ENCODE measurements around the gene FHAD1.

DNA sequence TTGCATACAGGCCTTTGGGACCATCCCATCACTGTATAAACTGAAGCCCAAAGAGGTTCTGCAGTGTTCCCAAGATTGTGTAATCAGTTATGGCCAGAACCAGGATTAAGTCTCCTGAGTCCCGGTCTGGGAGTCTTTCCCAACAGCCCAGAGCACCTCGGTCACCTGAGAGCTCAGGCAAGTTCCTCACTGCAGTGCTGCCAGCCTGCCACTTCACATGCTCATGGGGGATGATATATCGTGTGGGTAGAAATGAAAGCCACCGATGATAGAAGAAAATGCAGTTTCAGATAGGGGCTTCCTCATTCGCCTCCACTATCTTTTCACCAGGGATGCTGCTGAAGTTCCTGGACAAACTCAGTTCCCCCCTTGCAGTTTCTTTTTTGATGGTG lies 30.4 kb downstream of the FHAD1 start:
- TF ChIP-seq, protein P1, sequence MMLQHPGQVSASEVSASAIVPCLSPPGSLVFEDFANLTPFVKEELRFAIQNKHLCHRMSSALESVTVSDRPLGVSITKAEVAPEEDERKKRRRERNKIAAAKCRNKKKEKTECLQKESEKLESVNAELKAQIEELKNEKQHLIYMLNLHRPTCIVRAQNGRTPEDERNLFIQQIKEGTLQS (CRISPR knock-in tag; IDR thresholded peaks at IDR 0.05): no peak
- TF ChIP-seq RAD21 (CRISPR knock-in tag; IDR thresholded peaks at IDR 0.05): no peak
- TF ChIP-seq TAF1 (CRISPR knock-in tag; IDR thresholded peaks at IDR 0.05): no peak
- TF ChIP-seq ZNF234 (CRISPR knock-in tag; conservative IDR thresholded peaks at IDR 0.05): no peak
- TF ChIP-seq, protein P2, sequence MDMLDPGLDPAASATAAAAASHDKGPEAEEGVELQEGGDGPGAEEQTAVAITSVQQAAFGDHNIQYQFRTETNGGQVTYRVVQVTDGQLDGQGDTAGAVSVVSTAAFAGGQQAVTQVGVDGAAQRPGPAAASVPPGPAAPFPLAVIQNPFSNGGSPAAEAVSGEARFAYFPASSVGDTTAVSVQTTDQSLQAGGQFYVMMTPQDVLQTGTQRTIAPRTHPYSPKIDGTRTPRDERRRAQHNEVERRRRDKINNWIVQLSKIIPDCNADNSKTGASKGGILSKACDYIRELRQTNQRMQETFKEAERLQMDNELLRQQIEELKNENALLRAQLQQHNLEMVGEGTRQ (IDR thresholded peaks at IDR 0.05; ENCODE audit: low read depth, low read length): no peak
- TF ChIP-seq, protein P2 (CRISPR knock-in tag; IDR thresholded peaks at IDR 0.05; ENCODE audit: borderline replicate concordance): no peak
- TF ChIP-seq NFE2 (CRISPR knock-in tag; IDR thresholded peaks at IDR 0.05): no peak
- TF ChIP-seq, protein P3, sequence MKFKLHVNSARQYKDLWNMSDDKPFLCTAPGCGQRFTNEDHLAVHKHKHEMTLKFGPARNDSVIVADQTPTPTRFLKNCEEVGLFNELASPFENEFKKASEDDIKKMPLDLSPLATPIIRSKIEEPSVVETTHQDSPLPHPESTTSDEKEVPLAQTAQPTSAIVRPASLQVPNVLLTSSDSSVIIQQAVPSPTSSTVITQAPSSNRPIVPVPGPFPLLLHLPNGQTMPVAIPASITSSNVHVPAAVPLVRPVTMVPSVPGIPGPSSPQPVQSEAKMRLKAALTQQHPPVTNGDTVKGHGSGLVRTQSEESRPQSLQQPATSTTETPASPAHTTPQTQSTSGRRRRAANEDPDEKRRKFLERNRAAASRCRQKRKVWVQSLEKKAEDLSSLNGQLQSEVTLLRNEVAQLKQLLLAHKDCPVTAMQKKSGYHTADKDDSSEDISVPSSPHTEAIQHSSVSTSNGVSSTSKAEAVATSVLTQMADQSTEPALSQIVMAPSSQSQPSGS (CRISPR knock-in tag; IDR thresholded peaks at IDR 0.05): no peak

Measured in HepG2 (cell line).